NT2/D1 (cell line): ENCODE measurements around the gene PDE6D.
"Not testable (repeated sequence)": the region's sequence is repeated elsewhere in the genome, so short reads cannot be mapped to it uniquely, and the experiment has no call there.

ENCODE experiments used
- YY1 ChIP-seq: IDR thresholded peaks from 2 replicates; pipeline ENCODE4 v1.6.1; 2011; ENCODE audit not compliant: insufficient read length, insufficient read depth
- ZNF274 ChIP-seq: IDR thresholded peaks from 2 replicates; pipeline ENCODE4 v1.6.1; 2011; ENCODE audit warnings: mild to moderate bottlenecking, low read depth, low read length

- TF ChIP-seq YY1, ZNF274: not testable (repeated sequence)
Measured at GRCh38 chr2:231713406-231713729, 67.7 kb downstream of the PDE6D start.
